Measurements from ENCODE around the gene PLEKHN1.

The PLEKHN1 gene

DNA sequence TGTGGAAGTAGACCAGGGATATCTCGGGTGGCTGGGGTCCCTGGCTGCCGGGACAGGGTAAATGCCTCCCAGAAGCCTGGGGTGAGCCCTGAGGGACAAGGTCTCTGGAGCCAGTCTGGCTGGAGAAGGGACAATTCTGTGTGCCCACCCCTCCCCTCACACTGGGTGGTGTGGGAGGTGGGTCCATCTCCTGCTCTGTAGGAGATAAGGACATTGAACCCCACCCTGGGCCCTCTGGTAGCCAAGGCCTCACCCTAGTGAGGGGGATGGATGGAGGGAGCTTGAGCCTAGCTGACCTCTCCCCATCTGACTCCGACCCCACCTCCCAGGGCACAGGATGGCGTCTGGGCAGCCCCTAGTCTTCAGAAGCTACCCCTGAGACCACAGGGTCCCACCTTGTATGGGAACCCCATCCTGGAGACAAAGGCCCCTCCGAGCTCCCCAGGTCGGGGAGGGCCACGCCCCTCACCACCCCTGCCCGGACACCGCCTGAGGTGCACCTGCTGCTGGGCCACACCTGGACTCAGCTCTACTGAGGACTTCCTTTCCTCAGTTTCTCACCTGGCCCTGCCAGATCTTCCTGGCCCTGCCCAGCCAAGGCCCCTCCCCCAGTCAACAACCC, 58.0 kb downstream of the PLEKHN1 start:
- peaks cover 0 to 50% of the 10 kb centered on the region in 2 experiments; a peak in 1 of 3 replicates for H3K36me3 ChIP-seq (ENCODE audit: control insufficient read depth in 2 of 2, insufficient read depth in 1 of 2, low read length in 2 of 2)
- no peak overlapping the region for H3K4me3 ChIP-seq (ENCODE audit: low read depth, low read length)
- H3K27ac ChIP-seq (ENCODE audit: extremely low read depth, low read depth, low read length), result no peak overlapping the region
- POLR2A ChIA-PET, result no interaction called here
- H3K9me3 ChIP-seq (ENCODE audit: control insufficient read depth, insufficient read depth, low read depth, low read length), result no peaks in the 10 kb centered on the region
- CTCF ChIA-PET, result interaction anchor here (0.9 to 2.0 kb wide), 3 partner anchors 22 to 119 kb away, joined by 4 to 8 read pairs (median 4); no protein-coding TSS in a partner anchor
- no peak for TF ChIP-seq ZNF354C (tag by site-specific recombination; IDR thresholded peaks at IDR 0.05; ENCODE audit: borderline replicate concordance, low read depth)
- 0 out of 2 replicates have a peak, but pooled peaks have one; percentile 29 for TF ChIP-seq KLF9 (tag by site-specific recombination; IDR thresholded peaks at IDR 0.05; ENCODE audit: low read depth)
- TF ChIP-seq GLIS1 (tag by site-specific recombination; IDR thresholded peaks at IDR 0.05), result peak; percentile 3; the same call in 1 of the 2 replicates
- no peak for TF ChIP-seq ZNF747 (tag by site-specific recombination; IDR thresholded peaks at IDR 0.05)
- no peak for TF ChIP-seq ZNF560 (tag by site-specific recombination; IDR thresholded peaks at IDR 0.05; ENCODE audit: borderline replicate concordance)
- 0 out of 2 replicates have a peak, but pooled peaks have one; percentile 18 for TF ChIP-seq ZEB2 (tag by site-specific recombination; IDR thresholded peaks at IDR 0.05)
- peak; percentile 13; the same call in 1 of the 2 replicates for TF ChIP-seq KLF1 (tag by site-specific recombination; IDR thresholded peaks at IDR 0.05)
- TF ChIP-seq, protein P1, sequence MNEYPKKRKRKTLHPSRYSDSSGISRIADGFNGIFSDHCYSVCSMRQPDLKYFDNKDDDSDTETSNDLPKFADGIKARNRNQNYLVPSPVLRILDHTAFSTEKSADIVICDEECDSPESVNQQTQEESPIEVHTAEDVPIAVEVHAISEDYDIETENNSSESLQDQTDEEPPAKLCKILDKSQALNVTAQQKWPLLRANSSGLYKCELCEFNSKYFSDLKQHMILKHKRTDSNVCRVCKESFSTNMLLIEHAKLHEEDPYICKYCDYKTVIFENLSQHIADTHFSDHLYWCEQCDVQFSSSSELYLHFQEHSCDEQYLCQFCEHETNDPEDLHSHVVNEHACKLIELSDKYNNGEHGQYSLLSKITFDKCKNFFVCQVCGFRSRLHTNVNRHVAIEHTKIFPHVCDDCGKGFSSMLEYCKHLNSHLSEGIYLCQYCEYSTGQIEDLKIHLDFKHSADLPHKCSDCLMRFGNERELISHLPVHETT (tag by site-specific recombination; IDR thresholded peaks at IDR 0.05), result no peak
- TF ChIP-seq ZBTB21 (tag by site-specific recombination; IDR thresholded peaks at IDR 0.05), result no peak
- no peak for TF ChIP-seq ZNF184 (tag by site-specific recombination; IDR thresholded peaks at IDR 0.05)
- peaks cover 3% of the 10 kb centered on the region; the same call in 1 of the 2 replicates for H3K4me1 ChIP-seq (ENCODE audit: control insufficient read depth, insufficient read depth, low read length)

DNA sequence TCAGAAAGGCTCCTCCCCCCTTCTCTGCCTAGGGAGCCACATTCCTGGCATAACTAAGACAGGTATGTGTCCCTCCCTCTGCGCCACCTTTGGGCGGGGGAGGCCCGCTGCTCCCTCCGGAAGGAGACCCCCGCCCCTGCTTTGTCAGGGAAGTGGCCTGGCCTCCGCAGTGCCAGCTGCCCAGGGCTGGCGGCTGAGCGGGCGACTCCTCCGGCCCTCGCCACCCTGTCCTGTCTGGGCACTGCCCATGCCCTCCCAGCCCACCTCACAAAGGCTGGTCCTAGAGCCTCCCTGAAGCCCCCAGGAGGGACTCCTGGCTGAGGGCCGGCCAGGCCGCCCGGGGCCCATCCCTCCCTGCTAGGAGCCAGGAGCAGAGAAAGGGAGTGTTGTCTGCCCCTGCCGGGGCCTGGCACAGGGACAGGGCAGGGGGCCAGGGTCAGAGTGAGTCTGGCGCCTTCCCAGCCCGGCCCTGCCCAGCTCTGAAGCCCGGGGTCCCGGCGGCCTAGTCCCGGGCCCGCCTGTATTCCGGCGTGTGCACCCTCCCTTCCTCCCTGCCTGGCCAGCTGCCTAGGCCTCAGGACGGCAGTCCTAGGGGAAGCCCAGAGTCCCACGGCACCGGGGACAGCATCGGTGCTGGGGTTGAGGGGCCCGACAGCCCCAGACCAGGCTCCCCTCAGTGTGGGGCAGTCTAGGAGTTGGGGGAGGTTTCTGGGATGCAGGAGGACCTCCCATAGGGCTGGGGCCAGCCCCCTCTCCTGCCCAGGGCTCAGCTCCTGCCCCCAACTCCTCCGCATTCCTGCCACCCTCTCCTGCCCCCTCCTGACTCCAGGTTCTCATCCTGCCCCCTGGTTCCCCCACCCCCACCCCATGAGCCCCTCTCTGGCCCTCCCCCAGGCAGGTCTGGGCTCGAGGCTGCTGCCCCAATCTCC, 58.8 kb downstream of the PLEKHN1 start:
- POLR2A ChIA-PET, result interaction anchor here (0.8 to 0.9 kb wide), 2 partner anchors 12 to 23 kb away, joined by 3 to 7 read pairs; partner anchors contain the start of gene ISG15
- CTCF ChIA-PET, result interaction anchor here (0.5 to 2.0 kb wide), 3 partner anchors 23 to 39 kb away, joined by 3 to 8 read pairs (median 4); no protein-coding TSS in a partner anchor
- peaks cover 3% of the 10 kb centered on the region; the same call in 1 of the 2 replicates for H3K4me1 ChIP-seq (ENCODE audit: control insufficient read depth, insufficient read depth, low read length)
- H3K9me3 ChIP-seq (ENCODE audit: control insufficient read depth, insufficient read depth, low read depth, low read length), result no peaks in the 10 kb centered on the region
- H3K36me3 ChIP-seq (ENCODE audit: control insufficient read depth in 2 of 2, insufficient read depth in 1 of 2, low read length in 2 of 2), result peaks cover 0 to 50% of the 10 kb centered on the region in 2 experiments; a peak in 1 of 3 replicates
- no peak overlapping the region for H3K4me3 ChIP-seq (ENCODE audit: low read depth, low read length)
- no peak overlapping the region for H3K27ac ChIP-seq (ENCODE audit: extremely low read depth, low read depth, low read length)
- TF ChIP-seq ZNF350 (tag by site-specific recombination; IDR thresholded peaks at IDR 0.05), result no peak
- no peak for TF ChIP-seq ZNF157 (tag by site-specific recombination; IDR thresholded peaks at IDR 0.05)
- TF ChIP-seq GLI4 (tag by site-specific recombination; IDR thresholded peaks at IDR 0.05), result no peak
- no peak for TF ChIP-seq PRDM1 (tag by site-specific recombination; IDR thresholded peaks at IDR 0.05)
- no peak for TF ChIP-seq ZNF423 (tag by site-specific recombination; IDR thresholded peaks at IDR 0.05)
- no peak for TF ChIP-seq HOXD13 (CRISPR knock-in tag; IDR thresholded peaks at IDR 0.05; ENCODE audit: borderline replicate concordance)
- no peak for TF ChIP-seq ZNF202 (tag by site-specific recombination; IDR thresholded peaks at IDR 0.05; ENCODE audit: borderline replicate concordance)
- TF ChIP-seq ZNF510 (tag by site-specific recombination; IDR thresholded peaks at IDR 0.05; ENCODE audit: insufficient replicate concordance), result no peak
- no peak for TF ChIP-seq OSR2 (tag by site-specific recombination; IDR thresholded peaks at IDR 0.05)
- no peak for TF ChIP-seq ZNF37A (tag by site-specific recombination; IDR thresholded peaks at IDR 0.05)
- TF ChIP-seq, protein P2, sequence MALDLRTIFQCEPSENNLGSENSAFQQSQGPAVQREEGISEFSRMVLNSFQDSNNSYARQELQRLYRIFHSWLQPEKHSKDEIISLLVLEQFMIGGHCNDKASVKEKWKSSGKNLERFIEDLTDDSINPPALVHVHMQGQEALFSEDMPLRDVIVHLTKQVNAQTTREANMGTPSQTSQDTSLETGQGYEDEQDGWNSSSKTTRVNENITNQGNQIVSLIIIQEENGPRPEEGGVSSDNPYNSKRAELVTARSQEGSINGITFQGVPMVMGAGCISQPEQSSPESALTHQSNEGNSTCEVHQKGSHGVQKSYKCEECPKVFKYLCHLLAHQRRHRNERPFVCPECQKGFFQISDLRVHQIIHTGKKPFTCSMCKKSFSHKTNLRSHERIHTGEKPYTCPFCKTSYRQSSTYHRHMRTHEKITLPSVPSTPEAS (tag by site-specific recombination; IDR thresholded peaks at IDR 0.05), result no peak
- TF ChIP-seq, protein P3, sequence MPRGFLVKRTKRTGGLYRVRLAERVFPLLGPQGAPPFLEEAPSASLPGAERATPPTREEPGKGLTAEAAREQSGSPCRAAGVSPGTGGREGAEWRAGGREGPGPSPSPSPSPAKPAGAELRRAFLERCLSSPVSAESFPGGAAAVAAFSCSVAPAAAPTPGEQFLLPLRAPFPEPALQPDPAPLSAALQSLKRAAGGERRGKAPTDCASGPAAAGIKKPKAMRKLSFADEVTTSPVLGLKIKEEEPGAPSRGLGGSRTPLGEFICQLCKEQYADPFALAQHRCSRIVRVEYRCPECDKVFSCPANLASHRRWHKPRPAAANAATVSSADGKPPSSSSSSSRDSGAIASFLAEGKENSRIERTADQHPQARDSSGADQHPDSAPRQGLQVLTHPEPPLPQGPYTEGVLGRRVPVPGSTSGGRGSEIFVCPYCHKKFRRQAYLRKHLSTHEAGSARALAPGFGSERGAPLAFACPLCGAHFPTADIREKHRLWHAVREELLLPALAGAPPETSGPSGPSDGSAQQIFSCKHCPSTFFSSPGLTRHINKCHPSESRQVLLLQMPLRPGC (tag by site-specific recombination; IDR thresholded peaks at IDR 0.05), result no peak
- peak; percentile 71 for TF ChIP-seq GLIS1 (tag by site-specific recombination; IDR thresholded peaks at IDR 0.05)
- TF ChIP-seq ZNF791 (tag by site-specific recombination; IDR thresholded peaks at IDR 0.05), result no peak
- TF ChIP-seq ZNF239 (tag by site-specific recombination; IDR thresholded peaks at IDR 0.05), result no peak
- TF ChIP-seq ZNF2 (tag by site-specific recombination; IDR thresholded peaks at IDR 0.05), result no peak
- TF ChIP-seq, protein P4, sequence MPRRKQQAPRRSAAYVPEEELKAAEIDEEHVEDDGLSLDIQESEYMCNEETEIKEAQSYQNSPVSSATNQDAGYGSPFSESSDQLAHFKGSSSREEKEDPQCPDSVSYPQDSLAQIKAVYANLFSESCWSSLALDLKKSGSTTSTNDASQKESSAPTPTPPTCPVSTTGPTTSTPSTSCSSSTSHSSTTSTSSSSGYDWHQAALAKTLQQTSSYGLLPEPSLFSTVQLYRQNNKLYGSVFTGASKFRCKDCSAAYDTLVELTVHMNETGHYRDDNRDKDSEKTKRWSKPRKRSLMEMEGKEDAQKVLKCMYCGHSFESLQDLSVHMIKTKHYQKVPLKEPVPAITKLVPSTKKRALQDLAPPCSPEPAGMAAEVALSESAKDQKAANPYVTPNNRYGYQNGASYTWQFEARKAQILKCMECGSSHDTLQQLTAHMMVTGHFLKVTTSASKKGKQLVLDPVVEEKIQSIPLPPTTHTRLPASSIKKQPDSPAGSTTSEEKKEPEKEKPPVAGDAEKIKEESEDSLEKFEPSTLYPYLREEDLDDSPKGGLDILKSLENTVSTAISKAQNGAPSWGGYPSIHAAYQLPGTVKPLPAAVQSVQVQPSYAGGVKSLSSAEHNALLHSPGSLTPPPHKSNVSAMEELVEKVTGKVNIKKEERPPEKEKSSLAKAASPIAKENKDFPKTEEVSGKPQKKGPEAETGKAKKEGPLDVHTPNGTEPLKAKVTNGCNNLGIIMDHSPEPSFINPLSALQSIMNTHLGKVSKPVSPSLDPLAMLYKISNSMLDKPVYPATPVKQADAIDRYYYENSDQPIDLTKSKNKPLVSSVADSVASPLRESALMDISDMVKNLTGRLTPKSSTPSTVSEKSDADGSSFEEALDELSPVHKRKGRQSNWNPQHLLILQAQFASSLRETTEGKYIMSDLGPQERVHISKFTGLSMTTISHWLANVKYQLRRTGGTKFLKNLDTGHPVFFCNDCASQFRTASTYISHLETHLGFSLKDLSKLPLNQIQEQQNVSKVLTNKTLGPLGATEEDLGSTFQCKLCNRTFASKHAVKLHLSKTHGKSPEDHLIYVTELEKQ (tag by site-specific recombination; IDR thresholded peaks at IDR 0.05; ENCODE audit: borderline replicate concordance), result no peak

All from HEK293 (cell line).